ENCODE measurements around the gene SEC61B.
A peak's percentile ranks its signal among the peaks of the same experiment; 100 is the strongest.

The SEC61B gene

DNA sequence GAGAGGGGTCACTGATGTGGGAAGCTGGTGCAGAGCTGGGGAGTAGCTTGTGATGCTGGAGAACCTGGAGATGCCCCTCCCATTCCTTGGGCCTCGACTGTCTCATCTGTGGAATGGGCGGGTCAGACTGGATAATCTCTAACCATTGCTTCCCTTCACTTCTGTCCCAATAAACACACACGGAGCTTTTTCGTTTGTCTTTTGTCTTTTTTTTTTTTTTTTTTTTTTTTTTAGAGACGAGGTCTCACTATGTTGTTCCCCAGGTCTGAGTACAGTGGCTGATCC lies 36.8 kb upstream of the SEC61B start:
- no peak for TF ChIP-seq ZFX (IDR thresholded peaks at IDR 0.05)
- TF ChIP-seq, protein P1, sequence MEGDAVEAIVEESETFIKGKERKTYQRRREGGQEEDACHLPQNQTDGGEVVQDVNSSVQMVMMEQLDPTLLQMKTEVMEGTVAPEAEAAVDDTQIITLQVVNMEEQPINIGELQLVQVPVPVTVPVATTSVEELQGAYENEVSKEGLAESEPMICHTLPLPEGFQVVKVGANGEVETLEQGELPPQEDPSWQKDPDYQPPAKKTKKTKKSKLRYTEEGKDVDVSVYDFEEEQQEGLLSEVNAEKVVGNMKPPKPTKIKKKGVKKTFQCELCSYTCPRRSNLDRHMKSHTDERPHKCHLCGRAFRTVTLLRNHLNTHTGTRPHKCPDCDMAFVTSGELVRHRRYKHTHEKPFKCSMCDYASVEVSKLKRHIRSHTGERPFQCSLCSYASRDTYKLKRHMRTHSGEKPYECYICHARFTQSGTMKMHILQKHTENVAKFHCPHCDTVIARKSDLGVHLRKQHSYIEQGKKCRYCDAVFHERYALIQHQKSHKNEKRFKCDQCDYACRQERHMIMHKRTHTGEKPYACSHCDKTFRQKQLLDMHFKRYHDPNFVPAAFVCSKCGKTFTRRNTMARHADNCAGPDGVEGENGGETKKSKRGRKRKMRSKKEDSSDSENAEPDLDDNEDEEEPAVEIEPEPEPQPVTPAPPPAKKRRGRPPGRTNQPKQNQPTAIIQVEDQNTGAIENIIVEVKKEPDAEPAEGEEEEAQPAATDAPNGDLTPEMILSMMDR (conservative IDR thresholded peaks at IDR 0.05), result no peak
- no peak overlapping the region for H3K27ac ChIP-seq

DNA sequence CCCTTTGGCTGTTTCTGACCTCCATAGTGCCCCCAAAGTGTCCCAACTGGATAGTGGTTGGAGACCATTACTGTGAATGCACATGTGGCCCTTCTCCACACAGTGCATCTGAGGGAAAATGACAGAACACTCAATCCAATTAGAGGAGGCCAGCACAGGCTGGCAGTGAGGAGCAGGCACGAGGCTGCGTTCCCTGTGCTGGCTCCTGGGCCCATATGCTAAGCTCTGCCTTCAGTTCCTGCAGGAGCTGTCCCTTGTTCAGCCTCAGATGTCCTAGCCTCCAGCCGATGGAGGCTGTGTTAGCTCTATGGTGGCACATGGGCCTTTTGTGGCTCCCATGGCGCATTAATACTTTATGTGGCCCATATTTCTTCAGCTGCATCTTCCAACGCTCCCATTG lies 36.1 kb upstream of the SEC61B start:
- H3K27ac ChIP-seq, result no peak overlapping the region
- no peak for TF ChIP-seq ZFX (IDR thresholded peaks at IDR 0.05)
- TF ChIP-seq, protein P1 (conservative IDR thresholded peaks at IDR 0.05), result no peak

DNA sequence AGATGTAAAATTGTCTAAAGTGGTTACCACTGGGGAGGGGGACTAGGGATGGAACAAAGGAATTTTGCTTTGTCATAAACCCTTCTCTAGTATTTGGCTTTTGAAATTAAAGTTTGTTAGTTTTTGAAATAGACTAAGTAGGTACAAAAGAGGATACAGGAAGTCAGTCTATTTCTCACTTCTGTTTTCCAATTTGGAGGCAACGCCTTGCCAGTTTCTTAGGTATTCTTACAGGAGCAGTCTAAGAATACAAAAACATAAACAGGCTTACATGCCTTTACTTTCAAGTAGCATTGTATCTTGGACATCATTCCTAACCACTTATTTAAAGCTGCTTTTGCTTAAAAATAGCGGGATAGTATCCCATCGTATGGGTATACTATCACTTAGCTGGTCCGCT lies 34.8 kb upstream of the SEC61B start:
- no peak overlapping the region for H3K27ac ChIP-seq
- TF ChIP-seq, protein P1 (conservative IDR thresholded peaks at IDR 0.05), result no peak
- no peak for TF ChIP-seq ZFX (IDR thresholded peaks at IDR 0.05)

DNA sequence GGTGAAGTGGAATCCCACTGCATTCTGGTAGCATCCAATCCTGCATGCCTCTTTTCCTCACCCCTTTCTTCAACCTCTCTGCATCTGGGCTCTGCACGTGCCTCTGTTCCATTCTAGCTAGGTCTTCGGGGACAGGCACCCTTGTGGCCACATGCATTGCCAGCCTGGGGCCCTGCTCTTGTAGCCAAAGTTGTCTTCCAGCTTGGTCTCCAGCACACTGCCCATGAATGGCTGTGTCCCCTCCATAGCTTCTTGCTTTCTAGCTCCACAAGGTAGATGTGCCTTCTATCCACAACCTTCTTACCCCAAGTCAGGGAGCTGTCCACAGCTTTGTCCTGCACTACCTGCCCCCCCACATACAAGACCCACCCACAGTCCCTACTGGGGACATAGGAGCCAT lies 32.9 kb upstream of the SEC61B start:
- no peak overlapping the region for H3K27ac ChIP-seq
- TF ChIP-seq, protein P1 (conservative IDR thresholded peaks at IDR 0.05), result no peak
- no peak for TF ChIP-seq ZFX (IDR thresholded peaks at IDR 0.05)

DNA sequence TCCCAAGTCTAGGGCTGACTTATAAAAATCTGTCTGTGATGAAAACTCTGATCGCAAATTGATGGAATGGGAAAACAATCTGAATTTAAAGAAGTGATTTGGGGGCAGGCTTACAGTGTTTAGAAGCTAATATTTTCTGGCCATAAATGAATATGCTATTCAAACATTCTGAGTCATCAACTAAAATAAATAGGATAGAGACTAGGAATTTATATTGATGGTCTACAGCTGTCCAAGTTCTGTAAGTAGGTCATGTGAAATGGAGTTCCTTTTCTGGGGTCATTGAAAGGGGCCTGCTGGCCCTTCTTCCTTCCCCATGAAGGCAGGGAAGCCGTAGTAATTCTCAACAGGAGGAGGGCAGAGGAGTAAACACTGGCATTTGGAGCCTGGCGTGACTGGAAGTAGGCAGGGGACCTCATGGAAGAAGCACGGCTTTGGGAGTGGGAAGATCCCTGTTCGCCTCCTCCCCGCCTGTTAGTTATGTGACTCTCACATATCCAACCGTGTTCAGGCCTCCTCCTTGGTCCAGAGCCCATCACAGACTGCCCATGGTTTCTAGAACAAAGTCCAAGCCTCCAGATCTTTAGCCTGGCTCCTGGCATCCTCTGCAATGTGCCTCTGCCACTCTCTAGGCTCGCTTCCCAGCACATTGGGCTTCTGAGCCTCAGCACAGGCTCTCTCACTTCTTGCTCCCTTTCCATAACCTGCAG lies 32.0 kb upstream of the SEC61B start:
- no peak for TF ChIP-seq ZFX (IDR thresholded peaks at IDR 0.05)
- TF ChIP-seq, protein P1 (conservative IDR thresholded peaks at IDR 0.05), result no peak
- H3K27ac ChIP-seq, result no peak overlapping the region

DNA sequence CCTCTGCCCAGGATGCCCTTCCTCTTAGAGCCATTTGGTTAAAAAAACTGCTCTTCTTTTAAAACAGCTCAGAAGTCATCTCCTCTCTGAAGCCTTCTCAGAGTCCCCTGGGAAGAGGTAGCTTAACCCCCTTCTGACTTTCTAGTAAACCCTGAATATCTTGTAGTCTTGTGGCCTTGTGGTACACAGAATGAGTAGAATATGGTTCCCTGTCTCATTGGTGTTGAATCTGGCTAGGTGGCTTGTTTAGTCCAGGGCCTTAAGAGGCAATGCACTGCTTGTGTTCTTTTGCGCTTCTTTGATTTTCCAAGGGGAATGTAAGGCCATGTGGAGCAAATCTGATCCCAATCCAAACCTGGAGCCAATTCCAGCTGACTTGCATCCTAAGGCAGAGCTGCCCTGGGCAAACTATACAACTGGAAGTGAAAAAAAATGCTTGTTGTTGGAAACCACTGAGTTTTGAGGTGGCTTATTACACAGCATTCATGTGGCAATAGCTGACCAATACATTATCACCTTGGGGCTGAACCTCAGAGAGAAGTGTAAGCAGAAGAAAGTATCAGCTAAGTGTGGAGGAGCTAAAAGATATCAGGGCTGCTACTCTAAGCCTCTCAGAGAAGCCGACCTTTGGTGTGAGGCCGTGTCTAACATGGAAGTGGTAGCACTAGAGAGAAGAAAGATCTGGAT lies 31.3 kb upstream of the SEC61B start:
- no peak for TF ChIP-seq ZFX (IDR thresholded peaks at IDR 0.05)
- TF ChIP-seq, protein P1 (conservative IDR thresholded peaks at IDR 0.05), result no peak
- no peak overlapping the region for H3K27ac ChIP-seq

DNA sequence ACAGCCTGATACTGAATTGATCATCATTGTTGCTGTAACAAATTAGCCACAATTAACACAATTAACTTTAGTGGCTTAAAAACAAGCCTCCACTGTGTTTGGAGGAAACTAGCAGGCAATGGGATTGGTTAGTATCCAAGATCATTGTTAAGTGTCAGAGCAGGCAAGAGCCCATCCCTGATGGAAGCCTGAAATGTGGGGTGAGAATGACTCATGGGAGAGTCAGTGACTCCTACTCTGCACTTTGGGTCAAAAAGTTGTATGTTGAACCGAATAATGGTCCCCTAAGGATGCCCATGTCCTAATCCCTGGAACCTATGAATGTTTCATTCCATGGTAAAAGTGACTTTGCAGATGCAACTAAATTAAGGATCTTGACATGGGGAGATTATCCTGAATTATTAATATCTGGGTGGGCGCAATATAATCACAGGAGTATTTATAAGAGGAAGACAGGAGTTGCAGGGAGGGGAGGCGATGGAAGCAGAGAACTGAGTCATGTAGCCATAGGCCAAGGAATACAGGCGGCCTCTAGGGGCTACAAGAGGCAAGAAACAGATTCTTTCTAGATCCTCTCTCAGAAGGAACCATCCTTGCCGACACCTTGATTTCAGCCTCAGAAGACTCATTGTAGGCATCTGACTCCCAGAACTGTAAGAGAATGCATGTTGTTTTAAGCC lies 29.2 kb upstream of the SEC61B start:
- TF ChIP-seq ZFX (IDR thresholded peaks at IDR 0.05), result no peak
- TF ChIP-seq, protein P1 (conservative IDR thresholded peaks at IDR 0.05), result peak; percentile 24
- H3K27ac ChIP-seq, result no peak overlapping the region
